HG02884 (cell line): ENCODE results near the gene ABCD1.

Experiments
- ATAC-seq: cut with Tn5 transposase; IDR thresholded peaks from one replicate; pipeline ENCODE4 v1.9.1; 2021; ENCODE audit warnings: mild to moderate bottlenecking, moderate library complexity; ENCODE audit not compliant: unreplicated experiment

Gene ABCD1

DNA sequence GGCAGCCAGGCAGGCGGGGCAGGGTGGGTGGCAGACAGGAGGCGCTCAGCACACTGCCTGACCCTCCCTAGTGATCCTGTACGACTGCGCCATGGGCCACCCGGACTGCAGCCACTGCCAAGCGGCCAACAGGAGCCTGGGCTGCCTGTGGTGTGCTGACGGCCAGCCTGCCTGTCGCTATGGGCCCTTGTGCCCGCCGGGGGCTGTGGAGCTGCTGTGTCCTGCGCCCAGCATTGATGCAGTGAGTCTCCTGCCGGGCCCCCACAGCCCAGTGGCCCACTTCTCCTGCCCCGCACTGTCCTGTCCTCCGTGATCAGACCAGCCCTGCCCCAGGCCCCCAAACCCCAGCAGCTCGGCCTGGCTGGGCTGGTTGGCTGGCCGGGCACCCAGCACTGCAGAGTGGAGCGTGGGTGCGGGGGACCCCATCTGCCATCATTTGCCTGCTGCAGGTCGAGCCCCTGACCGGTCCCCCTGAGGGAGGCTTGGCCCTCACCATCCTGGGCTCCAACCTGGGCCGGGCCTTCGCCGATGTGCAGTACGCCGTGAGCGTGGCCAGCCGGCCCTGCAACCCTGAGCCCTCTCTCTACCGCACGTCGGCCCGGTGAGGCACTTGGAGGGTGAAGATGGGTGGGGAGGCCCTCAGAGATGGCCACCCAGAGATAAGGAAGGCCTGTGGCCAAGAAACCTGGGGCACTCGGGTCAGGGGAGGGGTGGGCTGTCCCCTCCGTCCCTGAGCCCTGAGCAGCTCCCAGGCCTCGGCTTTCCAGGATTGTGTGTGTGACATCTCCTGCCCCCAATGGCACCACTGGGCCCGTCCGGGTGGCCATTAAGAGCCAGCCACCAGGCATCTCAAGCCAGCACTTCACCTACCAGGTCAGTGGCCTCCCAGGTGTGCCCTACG, 47.0 kb downstream of the ABCD1 start:
- no peak for ATAC-seq

DNA sequence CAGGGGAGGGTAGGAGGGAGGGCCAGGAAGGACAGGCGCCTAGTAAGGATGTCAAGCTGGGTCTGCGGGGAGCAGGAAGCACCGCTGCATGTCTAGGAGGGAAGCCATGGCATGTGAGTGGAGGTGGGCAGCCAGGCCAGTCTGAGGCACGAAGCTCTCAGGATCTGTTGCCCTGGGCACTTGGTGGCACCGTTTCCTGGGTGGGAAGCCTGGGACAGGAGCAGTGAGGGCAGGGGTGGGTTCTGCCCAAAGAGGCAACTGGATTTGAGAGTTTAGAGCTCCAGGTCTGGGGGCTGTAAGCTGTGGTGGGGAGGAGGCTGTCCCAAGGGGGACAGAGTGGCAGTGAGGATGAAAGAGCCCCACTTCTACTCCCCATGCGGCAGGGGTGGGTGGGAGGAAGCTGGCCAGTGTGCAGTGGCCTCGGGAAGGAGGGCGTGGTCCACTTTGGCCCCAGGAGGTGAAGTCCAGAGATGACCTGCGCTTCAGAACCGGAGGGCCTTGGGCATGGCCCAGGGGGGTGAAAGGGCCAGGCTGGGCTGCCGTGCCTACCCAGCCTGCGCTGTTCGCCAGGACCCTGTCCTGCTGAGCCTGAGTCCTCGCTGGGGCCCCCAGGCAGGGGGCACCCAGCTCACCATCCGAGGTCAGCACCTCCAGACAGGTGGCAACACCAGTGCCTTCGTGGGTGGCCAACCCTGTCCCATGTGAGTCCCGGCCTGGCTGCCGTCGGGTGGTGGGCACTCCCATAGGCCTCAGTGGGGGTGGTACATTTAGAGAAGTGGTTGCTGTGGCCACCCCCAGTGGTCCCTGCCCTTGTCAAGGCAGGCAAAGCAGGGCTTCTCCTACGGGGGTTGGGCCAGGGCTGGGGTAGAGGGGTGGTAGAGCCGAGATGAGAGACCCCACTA, 47.9 kb downstream of the ABCD1 start:
- ATAC-seq, result no peak

DNA sequence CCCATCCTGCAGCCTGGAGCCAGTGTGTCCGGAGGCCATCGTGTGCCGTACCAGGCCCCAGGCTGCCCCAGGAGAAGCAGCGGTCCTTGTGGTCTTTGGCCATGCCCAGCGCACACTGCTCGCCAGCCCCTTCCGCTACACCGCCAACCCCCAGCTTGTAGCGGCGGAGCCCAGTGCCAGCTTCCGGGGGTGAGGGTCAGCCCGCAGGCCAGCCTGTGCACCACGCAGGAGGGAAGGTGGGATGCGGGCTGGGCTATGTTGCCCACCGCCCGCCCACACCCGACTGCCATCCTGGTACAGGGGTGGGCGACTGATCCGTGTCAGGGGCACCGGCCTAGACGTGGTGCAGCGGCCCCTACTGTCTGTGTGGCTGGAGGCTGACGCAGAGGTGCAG, 48.6 kb downstream of the ABCD1 start:
- ATAC-seq, result no peak

DNA sequence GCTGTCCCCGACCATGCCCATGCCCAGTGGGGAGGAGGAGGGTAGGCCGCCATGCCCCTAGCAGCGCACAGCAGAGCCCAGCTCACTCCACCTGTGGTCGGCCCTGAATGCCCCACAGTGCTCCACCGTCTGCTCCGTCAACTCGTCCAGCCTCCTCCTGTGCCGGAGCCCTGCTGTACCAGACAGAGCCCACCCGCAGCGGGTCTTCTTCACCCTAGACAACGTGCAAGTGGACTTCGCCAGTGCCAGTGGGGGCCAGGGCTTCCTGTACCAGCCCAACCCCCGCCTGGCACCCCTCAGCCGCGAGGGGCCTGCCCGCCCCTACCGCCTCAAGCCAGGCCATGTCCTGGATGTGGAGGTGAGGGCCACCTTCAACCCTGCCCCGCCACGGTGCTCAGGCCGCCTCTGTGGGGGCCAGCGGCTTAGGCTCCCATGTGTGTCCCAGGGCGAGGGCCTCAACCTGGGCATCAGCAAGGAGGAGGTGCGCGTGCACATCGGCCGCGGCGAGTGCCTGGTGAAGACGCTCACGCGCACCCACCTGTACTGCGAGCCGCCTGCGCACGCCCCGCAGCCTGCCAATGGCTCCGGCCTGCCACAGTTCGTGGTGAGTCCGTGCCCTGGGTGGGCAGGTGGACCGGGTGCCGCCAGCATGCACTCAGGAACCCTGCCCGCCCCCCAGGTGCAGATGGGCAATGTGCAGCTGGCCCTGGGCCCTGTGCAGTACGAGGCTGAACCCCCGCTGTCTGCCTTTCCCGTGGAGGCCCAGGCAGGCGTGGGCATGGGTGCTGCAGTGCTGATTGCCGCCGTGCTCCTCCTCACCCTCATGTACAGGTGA, 49.3 kb downstream of the ABCD1 start:
- no peak for ATAC-seq

DNA sequence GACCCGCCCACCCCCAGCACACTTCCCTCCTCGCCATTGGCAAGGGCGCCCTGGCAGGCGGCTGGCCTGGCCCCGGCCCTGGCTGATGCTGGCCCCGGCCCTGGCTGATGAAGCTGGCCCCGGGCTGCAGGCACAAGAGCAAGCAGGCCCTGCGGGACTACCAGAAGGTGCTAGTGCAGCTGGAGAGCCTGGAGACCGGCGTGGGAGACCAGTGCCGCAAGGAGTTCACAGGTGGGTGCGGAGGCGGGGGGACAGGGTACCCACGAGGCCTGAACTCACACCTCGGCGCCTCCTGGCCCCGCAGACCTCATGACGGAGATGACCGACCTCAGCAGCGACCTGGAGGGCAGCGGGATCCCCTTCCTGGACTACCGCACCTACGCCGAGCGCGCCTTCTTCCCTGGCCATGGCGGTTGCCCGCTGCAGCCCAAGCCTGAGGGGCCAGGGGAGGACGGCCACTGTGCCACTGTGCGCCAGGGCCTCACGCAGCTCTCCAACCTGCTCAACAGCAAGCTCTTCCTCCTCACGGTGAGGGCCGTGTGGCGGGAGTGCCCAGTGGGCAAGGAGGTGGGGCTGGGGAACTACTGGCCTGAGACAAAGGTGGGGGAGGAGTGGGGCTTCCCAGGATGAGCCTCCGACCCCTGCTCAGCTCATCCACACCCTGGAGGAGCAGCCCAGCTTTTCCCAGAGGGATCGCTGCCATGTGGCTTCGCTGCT, 50.1 kb downstream of the ABCD1 start:
- ATAC-seq, result no peak

DNA sequence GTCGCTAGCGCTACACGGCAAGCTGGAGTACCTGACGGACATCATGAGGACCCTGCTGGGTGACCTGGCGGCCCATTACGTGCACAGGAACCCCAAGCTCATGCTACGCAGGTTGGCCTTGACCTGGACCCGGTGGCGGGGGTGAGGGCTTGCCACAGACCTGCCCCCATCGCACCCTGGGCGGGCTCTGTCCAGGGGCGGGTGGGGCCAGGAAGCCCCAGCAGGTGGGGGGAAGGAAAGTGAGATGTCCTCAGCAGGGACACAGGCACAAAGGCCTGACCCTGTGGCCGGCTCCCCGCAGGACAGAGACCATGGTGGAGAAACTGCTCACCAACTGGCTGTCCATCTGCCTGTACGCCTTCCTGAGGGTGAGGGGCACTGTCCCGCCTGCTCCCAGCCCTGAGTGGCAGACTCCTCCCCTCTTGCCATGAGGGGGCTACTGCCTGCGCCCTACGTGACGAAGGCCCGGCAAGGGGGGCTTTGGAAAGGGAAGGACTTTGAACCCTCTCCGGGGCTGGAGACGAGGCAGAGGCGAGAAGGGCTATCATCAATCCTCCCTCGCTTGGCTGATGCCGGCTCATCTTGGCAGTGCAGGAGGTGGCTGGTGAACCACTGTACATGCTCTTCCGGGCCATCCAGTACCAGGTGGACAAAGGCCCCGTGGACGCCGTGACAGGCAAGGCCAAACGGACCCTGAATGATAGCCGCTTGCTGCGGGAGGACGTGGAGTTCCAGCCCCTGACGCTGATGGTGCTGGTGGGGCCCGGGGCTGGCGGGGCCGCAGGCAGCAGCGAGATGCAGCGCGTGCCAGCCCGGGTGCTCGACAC, 50.9 kb downstream of the ABCD1 start:
- ATAC-seq, result no peak

DNA sequence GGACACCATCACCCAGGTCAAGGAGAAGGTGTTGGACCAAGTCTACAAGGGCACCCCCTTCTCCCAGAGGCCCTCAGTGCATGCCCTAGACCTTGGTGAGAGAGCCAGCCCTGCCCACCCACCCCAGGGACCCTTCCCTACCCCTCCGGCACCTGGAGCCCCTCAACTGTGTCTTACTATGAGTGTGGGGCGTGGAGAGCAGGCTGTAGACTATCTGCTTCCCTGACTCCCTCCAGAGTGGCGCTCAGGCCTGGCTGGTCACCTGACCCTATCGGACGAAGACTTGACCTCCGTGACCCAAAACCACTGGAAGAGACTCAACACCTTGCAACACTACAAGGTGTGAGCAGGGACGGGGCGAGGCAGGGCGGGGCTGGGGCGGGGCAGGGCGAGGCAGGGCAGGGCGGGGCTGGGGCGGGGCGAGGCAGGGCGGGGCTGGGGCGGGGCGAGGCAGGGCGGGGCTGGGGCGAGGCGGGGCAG, 51.5 kb downstream of the ABCD1 start:
- ATAC-seq, result no peak

DNA sequence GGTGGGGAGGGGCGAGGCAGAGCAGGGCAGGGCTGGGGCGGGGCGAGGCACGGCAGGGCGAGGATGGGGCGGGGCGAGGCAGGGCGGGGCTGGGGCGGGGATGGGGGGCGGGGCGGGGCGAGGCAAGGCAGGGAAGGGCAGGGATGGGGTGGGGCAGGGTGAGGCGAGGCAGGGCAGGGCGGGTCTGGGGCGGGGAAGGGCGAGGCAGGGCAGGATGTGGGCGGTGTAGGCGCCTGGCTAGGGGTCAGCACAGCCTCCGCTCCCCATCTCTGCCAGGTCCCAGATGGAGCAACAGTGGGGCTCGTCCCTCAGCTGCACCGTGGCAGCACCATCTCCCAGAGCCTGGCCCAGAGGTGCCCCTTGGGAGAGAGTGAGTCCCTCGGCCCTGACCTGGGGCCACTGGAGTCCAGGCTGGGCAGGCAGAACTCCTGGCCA, 52.0 kb downstream of the ABCD1 start:
- ATAC-seq, result no peak

DNA sequence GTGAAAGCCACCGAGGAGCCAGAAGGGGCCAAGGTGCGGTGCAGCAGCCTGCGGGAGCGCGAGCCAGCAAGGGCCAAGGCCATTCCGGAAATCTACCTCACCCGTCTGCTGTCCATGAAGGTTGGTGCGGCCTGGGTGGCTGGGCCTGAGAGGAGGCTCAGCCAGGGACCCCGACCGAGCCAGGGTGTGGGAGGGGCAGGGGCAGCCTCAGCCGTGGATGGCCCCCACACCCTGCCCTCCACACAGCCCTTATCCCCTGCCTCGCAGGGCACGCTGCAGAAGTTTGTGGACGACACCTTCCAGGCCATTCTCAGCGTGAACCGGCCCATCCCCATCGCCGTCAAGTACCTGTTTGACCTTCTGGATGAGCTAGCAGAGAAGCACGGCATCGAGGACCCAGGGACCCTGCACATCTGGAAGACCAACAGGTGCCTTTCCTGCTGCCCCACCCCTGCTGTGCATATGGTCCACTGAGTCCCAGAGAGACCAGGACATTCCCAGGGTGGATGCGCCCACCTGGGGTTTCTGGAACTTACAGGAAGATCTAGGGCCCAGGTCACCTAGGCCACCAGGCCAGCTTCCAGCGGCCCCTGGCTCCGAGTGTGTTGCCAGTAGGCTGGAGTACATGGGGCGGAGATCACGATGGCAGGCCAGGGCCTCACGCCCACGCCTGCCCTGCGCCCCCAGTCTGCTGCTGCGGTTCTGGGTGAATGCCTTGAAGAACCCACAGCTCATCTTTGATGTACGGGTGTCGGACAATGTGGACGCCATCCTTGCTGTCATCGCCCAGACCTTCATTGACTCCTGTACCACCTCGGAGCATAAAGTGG, 52.8 kb downstream of the ABCD1 start:
- ATAC-seq, result no peak

DNA sequence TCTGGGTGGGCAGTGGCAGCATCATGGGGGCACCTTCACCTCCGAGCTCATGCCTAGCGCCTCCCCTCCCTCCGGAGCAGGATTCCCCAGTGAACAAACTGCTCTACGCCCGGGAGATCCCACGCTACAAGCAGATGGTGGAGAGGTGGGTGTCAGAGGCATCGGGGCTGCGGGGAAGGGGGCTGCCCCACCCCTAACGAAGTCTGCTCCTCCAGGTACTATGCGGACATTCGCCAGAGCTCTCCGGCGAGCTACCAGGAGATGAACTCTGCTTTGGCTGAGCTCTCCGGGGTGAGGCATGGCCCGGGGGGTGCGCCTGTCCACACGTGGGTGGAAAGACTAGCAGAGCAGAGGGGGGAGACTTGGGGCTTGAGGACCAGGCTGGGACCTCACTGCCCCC, 53.5 kb downstream of the ABCD1 start:
- ATAC-seq, result no peak

DNA sequence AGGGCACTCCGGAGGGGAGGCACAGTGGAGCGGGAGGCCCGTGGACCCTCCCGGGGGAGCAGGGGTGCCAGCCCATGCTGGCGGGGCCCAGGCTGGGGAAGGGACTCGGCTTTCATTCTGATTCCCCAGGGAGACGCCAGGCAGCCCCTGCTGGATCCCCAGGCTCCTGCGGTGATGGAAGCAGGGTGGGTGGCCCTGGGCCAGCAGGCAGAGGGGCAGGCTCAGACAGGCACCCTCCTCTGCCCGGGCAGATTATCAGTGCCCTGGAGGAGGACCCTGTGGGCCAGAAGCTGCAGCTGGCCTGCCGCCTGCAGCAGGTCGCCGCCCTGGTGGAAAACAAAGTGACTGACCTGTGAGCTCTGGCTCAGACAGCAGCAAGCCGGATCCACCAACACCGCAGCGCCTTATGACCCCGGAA, 54.0 kb downstream of the ABCD1 start:
- ATAC-seq, result no peak

DNA sequence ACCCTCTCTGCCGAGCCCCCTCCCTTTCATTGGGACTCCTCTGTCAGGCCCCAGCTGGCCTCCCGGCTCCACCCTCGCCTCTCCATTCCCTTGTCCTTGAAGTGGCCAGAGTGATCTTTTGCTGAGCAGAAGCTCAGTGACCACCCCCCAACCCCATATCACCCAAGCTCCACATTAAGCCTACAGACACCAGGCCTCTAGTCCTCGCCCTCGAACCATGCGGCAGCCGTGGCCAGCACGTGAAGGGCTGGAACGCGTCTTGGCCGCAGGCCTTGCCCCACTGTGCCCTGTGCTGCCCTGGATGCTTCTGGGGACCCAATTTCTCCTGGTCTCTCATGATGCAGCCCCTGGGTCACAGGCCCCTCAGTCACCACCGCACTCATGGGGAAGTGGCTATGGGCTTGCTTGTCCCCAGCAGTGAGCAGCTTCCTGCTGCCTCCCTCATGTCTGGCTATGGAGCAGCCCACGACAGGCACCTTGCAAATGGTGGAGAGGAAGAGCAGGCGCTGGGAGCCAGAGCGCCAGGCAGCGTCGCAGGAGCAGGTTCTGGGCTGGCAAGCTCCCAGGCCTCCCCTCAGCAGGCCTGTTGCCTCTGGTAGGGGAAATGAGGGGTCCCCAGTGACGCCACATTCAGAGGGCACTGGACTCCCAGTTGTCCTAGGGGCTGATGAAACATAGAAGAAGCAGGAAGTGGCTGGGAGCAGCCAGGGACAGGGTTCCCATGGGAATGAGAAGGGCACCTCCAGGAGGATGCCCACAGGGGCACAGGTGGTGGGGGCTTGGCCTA, 55.4 kb downstream of the ABCD1 start:
- no peak for ATAC-seq

DNA sequence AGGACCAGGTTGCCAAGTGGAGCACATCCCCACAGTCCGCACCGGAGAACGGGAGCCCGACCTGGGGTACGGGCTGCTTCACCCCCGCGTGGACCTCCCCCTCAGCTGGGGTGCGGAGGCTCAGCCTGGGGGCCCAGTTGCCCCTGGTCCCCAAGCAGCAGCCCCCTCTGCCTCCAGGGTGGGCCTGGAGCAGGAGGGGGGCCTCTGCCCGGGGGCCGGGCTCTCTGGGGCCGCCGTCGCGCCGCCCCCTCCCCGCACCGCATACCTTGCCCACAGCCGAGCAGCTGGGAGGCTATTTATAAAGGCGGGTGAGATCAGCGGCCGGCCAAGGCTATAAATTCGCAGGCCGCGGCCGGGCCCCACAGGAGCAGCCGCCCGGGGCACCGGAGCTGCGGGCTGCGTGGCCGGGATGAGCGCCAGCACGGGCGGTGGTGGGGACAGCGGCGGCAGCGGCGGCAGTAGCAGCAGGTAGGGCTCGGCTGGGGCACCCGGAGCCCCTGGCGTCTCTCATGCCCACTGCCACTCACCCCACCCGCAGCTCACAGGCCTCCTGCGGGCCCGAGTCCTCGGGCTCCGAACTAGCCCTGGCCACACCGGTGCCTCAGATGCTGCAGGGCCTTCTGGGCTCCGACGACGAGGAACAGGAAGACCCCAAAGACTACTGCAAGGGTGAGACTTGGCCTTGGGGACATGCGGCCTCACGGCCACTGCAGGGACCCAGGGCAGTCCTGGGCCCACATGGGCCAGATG, 56.2 kb downstream of the ABCD1 start, which contains the start of gene SRPK3:
Gene SRPK3 (plus strand): TSS at position 364 of the 750 bp plus-strand sequence. CDS start 46 bp downstream, at position 410.
- no peak for ATAC-seq

DNA sequence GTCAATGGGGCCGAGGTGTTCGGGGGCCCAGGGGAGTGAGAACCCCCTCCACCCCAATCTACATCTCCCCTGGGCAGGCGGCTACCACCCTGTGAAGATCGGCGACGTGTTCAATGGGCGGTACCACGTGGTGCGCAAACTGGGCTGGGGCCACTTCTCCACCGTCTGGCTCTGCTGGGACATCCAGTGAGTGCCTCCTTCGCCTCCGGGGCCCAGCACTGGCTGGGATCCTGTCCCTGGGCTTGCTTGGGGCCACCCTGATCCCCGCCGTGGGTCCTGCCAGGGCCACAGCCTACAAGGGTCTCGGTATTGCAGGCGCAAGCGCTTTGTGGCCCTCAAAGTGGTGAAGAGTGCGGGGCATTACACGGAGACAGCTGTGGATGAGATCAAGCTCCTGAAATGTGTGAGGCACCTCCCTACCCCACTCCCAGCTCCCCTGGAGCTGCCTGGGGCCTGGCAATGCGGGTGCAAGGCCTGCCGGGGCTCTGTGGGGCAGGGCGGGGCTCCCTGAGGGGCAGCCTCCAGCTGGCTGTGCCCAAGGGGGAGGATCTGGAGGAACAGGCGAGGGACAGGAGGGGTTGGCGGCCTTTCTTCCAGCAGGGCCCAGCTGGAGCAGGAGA, 56.9 kb downstream of the ABCD1 start:
- no peak for ATAC-seq

DNA sequence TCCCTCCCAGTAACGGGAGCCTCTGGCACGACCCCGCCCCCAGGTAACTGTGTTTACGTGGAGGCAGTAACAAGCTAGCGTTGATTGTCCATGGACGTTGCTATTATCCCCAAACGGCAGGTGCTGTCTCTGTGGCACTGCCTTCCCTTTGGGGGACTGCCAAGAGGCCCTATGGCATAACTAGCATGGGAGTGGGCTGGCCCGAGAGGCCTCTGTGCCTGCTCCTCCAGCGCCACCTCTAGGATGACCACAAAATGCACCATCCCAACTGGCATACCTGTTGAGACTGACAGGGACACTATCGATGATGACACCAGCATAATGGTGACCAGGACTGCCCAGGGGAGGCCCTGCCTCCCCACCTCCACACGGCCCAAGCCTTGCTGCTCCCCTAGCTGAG, 57.7 kb downstream of the ABCD1 start:
- no peak for ATAC-seq

DNA sequence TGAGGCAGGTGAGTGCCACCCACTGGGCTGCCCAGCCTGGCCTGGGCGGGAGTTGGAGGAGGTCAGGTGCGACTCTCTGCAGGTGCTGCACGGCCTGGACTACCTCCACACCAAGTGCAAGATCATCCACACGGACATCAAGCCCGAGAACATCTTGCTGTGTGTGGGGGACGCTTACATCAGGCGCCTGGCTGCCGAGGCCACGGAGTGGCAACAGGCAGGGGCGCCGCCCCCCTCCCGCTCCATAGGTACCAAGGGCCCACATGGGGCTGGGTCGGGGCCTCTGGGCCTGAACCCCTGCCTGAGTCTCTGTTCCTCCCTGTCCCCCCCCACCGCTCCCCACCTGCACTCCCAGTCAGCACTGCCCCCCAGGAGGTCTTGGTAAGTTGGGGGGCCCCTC, 58.2 kb downstream of the ABCD1 start:
- ATAC-seq, result no peak
